Uterus (tissue), 4 donors: ENCODE measurements around the gene WFDC8. TPM values are rescaled to one million over a fixed set of nuclear protein-coding genes. Genes with fewer than 3 reads are reported as not detected.

Experiments
- DNase-seq, 2 donors: peaks; one replicate each; pipeline ENCODE4 v3.0.0-alpha.2; 2019 to 2020
- H3K27ac ChIP-seq, 2 donors: fragments of 200-600 bp; sonication (generic); 1 replicate in 1 of 2; 2 replicates in 1 of 2; pipeline ENCODE4 v1.5.1; 2016 to 2018
- H3K27me3 ChIP-seq, 2 donors: fragments of 200-600 bp; sonication (generic); one replicate each; pipeline ENCODE4 v1.5.1; 2018 to 2019; ENCODE audit warnings: control low read depth in 1 of 2
- H3K36me3 ChIP-seq, 2 donors: fragments of 200-600 bp; sonication (generic); one replicate each; pipeline ENCODE4 v1.5.1; 2019; ENCODE audit warnings: control low read depth in 1 of 2
- H3K4me1 ChIP-seq, 2 donors: fragments of 200-600 bp; sonication (generic); one replicate each; pipeline ENCODE4 v1.5.1; 2018 to 2019; ENCODE audit warnings: control low read depth in 1 of 2
- H3K4me3 ChIP-seq, 2 donors: fragments of 200-600 bp; sonication (generic); 1 replicate in 1 of 2; 2 replicates in 1 of 2; pipeline ENCODE4 v1.5.1; 2018 to 2019; ENCODE audit warnings: mild to moderate bottlenecking in 1 of 2
- H3K9me3 ChIP-seq, 2 donors: fragments of 200-600 bp; sonication (generic); one replicate each; pipeline ENCODE4 v1.5.1; 2019; ENCODE audit warnings: control low read depth in 1 of 2
- CTCF ChIP-seq, 4 experiments: fragments of 200-600 bp in 2 of 4; fragments of 450-650 bp in 2 of 4; sonication (generic) in 2 of 4; IDR thresholded peaks; one replicate each; pipeline ENCODE4 v1.5.1; 2016 to 2019; ENCODE audit warnings: antibody characterized with exemption in 4 of 4, mild to moderate bottlenecking in 2 of 4, moderate library complexity in 1 of 4
- POLR2A ChIP-seq, 2 donors: fragments of 450-650 bp; IDR thresholded peaks; one replicate each; pipeline ENCODE4 v1.6.1; 2016; ENCODE audit warnings: antibody characterized with exemption in 2 of 2, mild to moderate bottlenecking in 1 of 2, moderate library complexity in 1 of 2
- intact Hi-C: fragments of 100-400 bp; cut with DNase I; formaldehyde crosslinking; loops from one replicate; pipeline ENCODE4 v1.15.1; 2023; ENCODE audit warnings: low total_unique reads
- total RNA-seq, 4 donors: library from RNA; depleted of rRNA in 3 of 4; stranded (reverse); fragments of >200 nt in 3 of 4; gene quantifications; one replicate each; pipeline versions ENCODE4 v1.1.0 to v1.2.4, GENCODE V29; 2014 to 2023
- donor health status: DM: yes; HTN: yes; CAD: no.

The WFDC8 gene
- total RNA-seq, 4 donors from 2014 or later, result not detected

- TF ChIP-seq CTCF (IDR thresholded peaks at IDR 0.05), result no peak
- TF ChIP-seq POLR2A (IDR thresholded peaks at IDR 0.05), result no peak
- Histone ChIP-seq H3K27ac (no peak within 1 kb of the TSS), H3K27me3 (no peaks in the 10 kb centered on the region), H3K36me3 (no peaks in the 10 kb centered on the region), H3K9me3 (no peaks in the 10 kb centered on the region), H3K4me3 (no peak within 1 kb of the TSS), H3K4me1 (no peaks in the 10 kb centered on the region)
- intact Hi-C loops, result no loop called here
- DNase-seq, result no peak
Observed at GRCh38 chr20:45539382-45539781, 39.7 kb downstream of the WFDC8 start, which contains the start of gene WFDC6. TSS of gene WFDC6 (minus strand) at chr20:45539482. CDS start at chr20:45539407, 75 bp downstream.

GRCh38 chr20:45538209-45538799, 40.8 kb downstream of the WFDC8 start:
- Histone ChIP-seq H3K27me3 (no peaks in the 10 kb centered on the region), H3K4me1 (no peaks in the 10 kb centered on the region), H3K36me3 (no peaks in the 10 kb centered on the region), H3K4me3 (no peak overlapping the region), H3K9me3 (no peaks in the 10 kb centered on the region), H3K27ac (no peak overlapping the region)
- no peak for TF ChIP-seq CTCF (IDR thresholded peaks at IDR 0.05)
- TF ChIP-seq POLR2A (IDR thresholded peaks at IDR 0.05), result no peak
- no peak for DNase-seq
- intact Hi-C loops, result no loop called here

- H3K27me3 ChIP-seq, result no peaks in the 10 kb centered on the region
- no peak for TF ChIP-seq CTCF (IDR thresholded peaks at IDR 0.05)
- no peak for TF ChIP-seq POLR2A (IDR thresholded peaks at IDR 0.05)
- H3K36me3 ChIP-seq, result no peaks in the 10 kb centered on the region
- no peak overlapping the region for H3K27ac ChIP-seq
- DNase-seq, result no peak
- H3K4me3 ChIP-seq, result no peak overlapping the region
- no peaks in the 10 kb centered on the region for H3K4me1 ChIP-seq
- intact Hi-C loops, result no loop called here
- no peaks in the 10 kb centered on the region for H3K9me3 ChIP-seq
Observed at GRCh38 chr20:45527294-45527693, 51.8 kb downstream of the WFDC8 start.

- no peak overlapping the region for H3K4me3 ChIP-seq
- no peaks in the 10 kb centered on the region for H3K27me3 ChIP-seq
- H3K9me3 ChIP-seq, result no peaks in the 10 kb centered on the region
- TF ChIP-seq CTCF (IDR thresholded peaks at IDR 0.05) (no peak), POLR2A (IDR thresholded peaks at IDR 0.05) (no peak)
- H3K27ac ChIP-seq, result no peak overlapping the region
- intact Hi-C loops, result no loop called here
- no peak for DNase-seq
- H3K4me1 ChIP-seq, result no peaks in the 10 kb centered on the region
- H3K36me3 ChIP-seq, result no peaks in the 10 kb centered on the region
Observed at GRCh38 chr20:45523821-45524220, 55.3 kb downstream of the WFDC8 start.

- no peak overlapping the region for H3K27ac ChIP-seq
- no peaks in the 10 kb centered on the region for H3K4me1 ChIP-seq
- no peak for DNase-seq
- H3K27me3 ChIP-seq, result no peaks in the 10 kb centered on the region
- intact Hi-C loops, result no loop called here
- H3K4me3 ChIP-seq, result no peak overlapping the region
- H3K36me3 ChIP-seq, result no peaks in the 10 kb centered on the region
- TF ChIP-seq POLR2A (IDR thresholded peaks at IDR 0.05), result no peak
- TF ChIP-seq CTCF (IDR thresholded peaks at IDR 0.05), result no peak
- H3K9me3 ChIP-seq, result no peaks in the 10 kb centered on the region
Observed at GRCh38 chr20:45518282-45518681, 60.8 kb downstream of the WFDC8 start.
